Left hindlimb (tissue), 1 donor: ENCODE data around the gene CDC5L.
"Not testable (repeated sequence)": the region's sequence is repeated elsewhere in the genome, so short reads cannot be mapped to it uniquely, and the experiment has no call there.

ENCODE experiments used
- DNase-seq: peaks from one replicate; pipeline ENCODE4 v3.0.0-alpha.2; 2018

CDC5L gene

DNA sequence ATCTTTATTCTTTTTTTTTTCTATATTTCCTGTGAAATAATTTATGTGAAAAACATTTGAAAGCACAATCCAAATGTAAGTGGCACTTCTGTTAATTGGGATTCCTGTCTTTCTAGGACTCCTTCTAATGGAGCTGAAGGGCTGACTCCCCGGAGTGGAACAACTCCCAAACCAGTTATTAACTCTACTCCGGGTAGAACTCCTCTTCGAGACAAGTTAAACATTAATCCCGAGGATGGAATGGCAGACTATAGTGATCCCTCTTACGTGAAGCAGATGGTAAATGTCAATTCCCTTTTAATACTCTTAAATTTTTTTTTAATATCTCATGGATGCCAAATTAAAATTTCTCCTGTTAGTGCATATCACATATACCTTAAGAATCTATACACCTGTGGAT, 35.0 kb downstream of the CDC5L start:
- no peak for DNase-seq

- no peak for DNase-seq
Measured at GRCh38 chr6:44423306-44423705, 35.8 kb downstream of the CDC5L start.

- DNase-seq, result no peak
Measured at GRCh38 chr6:44425951-44426350, 38.4 kb downstream of the CDC5L start.

DNA sequence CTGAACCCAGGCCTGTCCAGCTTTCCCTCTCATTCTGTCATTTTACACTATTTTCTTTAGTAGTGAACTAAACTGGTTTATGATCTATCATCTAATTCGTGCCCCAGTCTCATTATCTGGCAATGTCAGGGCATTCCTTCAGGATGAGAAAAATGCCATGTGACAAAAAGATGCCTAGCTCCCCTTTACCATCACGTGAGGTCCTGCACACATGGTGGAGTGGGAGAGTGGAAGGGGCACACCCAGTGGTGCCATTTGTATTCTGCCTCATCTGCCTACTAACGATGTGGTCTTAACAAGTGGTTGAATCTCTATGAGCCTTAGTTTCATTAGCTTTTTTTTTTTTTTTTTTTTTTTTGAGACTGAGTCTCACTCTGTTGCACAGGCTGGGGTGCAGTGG, 41.2 kb downstream of the CDC5L start:
- DNase-seq, result no peak

GRCh38 chr6:44430326-44430725, 42.8 kb downstream of the CDC5L start:
- no peak for DNase-seq

- peak; percentile 53 for DNase-seq
Measured at GRCh38 chr6:44431118-44431725, 43.7 kb downstream of the CDC5L start.

DNA sequence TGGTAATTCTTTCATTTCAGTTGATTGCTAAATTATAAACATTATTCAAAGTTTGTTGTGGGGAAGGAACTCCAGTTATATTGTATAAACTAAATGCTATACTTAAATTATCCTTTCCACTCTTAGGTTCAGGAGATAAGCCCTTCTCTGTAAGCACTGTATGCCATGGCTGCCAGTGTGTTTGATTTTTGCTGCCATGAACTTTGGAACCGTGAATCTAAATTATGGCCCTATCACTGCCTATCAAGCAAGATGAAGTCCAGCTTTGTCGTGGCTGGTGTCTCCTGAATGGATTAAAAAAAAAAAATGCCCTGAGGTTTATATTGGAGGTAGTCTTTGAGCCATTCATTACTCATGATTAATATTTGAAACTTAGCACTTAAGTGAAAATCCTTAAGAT, 44.7 kb downstream of the CDC5L start:
- no peak for DNase-seq

GRCh38 chr6:44432726-44433125, 45.2 kb downstream of the CDC5L start:
- DNase-seq, result no peak

- no peak for DNase-seq
Measured at GRCh38 chr6:44435500-44435899, 48.0 kb downstream of the CDC5L start.

DNA sequence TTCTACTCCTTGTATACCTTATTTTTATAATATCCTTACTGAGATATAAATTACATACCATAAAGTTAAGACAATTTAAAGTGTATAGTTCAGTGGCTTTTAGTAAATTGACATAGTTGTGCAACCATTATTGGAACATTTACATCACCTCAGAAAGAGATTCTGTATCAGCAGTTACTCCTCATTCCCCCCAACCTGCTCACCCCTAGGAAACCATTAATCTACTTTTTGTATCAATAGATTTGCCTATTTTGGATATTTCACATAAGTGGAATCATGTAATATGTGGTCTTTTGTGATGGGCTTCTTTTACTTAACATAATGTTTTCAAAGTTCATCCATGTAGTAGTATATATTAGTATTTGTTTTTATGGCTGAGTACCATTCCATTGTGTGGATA, 51.3 kb downstream of the CDC5L start:
- DNase-seq, result no peak

- DNase-seq, result no peak
Measured at GRCh38 chr6:44439270-44440045, 52.0 kb downstream of the CDC5L start.

DNA sequence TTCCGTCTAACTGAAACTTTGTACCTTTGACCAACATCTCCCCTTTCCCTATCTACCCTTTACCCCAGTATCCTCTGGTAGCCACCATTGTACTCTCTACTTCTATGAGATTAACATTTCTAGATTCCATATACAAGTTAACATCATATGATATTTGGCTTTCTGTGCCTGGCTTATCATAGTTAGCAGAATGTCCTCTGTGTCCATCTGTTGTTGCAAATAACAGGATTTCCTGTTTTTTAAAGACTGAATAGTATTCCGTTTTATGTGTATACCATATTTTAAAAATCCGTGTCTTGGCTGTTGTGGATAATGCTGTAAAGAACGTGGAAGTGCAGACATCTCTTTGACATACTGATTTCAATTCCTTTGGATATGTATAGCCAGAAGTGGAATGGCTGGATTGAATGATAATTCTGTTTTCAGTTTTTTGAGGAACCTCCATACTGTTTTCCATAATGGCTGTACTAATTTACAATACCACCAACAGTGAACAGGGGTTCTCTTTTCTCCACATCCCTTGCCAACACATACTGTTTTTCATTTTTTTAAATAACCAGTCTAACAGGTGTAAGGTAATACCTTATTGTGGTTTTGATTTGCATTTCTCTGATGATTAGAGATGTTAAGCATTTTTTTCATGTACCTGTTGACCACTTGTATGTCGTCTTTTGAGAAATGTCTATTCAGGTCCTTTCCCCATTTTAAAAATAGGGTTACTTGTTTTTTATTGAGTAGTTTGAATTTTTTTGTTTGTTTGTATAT, 53.8 kb downstream of the CDC5L start:
- no peak for DNase-seq

- DNase-seq, result no peak
Measured at GRCh38 chr6:44442236-44442635, 54.7 kb downstream of the CDC5L start.

GRCh38 chr6:44442833-44443444, 55.4 kb downstream of the CDC5L start:
- DNase-seq, result no peak

- no peak for DNase-seq
Measured at GRCh38 chr6:44444853-44445252, 57.3 kb downstream of the CDC5L start.

GRCh38 chr6:44446626-44447300, 59.3 kb downstream of the CDC5L start:
- no peak for DNase-seq

GRCh38 chr6:44449181-44449580, 61.7 kb downstream of the CDC5L start:
- DNase-seq, result not testable (repeated sequence)

DNA sequence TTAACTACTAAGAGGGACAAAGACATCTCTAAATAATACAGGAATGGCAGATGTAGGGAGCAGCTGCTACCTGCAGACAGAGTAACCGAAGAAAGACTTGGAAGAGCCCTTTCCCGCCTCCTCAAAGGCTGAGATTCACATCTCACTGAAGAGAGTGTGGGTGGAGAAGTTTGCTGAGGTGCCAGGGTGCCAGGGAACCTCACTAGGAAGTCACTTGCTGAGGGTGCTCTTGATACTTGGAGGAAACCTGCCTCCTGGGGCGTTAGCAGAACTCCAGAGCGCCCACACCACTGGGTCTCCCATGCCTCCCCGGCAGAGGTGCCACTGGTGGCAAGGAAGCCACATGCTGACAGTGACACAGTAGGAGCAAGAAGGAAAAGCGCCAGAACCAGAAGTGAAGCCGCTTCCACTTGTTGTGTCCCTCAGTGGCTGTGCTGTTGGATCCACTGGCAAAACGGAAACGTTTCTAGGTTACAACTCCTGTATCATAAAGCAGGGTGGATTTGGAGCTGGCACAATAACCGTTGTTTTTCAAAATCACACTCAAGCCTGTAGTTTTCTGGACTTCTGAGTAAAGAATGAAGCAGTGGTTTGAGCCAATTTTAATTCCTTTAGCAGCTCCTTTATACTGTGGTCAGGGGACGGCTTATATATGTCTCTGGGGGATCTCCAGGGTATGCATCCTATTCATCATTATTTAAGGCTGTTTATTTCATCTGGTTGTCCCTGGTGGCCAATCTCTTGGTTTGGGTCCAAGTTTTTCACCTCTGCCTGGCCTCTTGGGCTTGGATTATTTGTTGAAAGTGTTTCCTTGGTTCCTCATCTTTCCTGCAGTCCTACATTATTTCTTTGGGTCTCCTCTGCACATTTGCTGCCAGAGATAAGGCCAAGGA, 64.5 kb downstream of the CDC5L start:
- DNase-seq, result no peak

GRCh38 chr6:44452725-44453124, 65.2 kb downstream of the CDC5L start:
- no peak for DNase-seq

DNA sequence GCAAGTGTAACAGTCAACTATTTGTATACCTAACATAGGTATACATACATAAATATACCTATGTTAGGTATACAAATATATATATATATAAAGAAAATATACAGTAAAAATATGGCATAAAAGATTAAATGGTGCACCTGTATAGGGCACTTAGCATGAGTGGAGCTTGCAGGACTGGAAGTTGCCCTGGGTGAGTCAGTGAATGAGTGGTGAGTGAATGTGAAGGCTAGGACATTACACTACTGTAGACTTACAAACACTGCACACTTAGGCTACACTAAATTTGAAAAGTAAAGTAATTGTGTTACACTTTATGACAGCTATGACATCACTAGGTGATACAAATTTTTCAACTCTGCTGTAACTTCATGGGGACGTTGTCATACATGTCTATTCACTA, 65.6 kb downstream of the CDC5L start:
- no peak for DNase-seq

- DNase-seq, result no peak
Measured at GRCh38 chr6:44454198-44454597, 66.7 kb downstream of the CDC5L start.
